Measurements from ENCODE around the gene XIAP.
"Not testable (repeated sequence)": the region's sequence is repeated elsewhere in the genome, so short reads cannot be mapped to it uniquely, and the experiment has no call there.

XIAP gene

GRCh38 chrX:123923211-123923610 is 63.4 kb downstream of the XIAP start:
- no peak overlapping the region for H3K4me2 ChIP-seq (ENCODE audit: low read length)
- H3K27ac ChIP-seq (ENCODE audit: low read depth, low read length): no peak overlapping the region
- no peaks in the 10 kb centered on the region for H3K4me1 ChIP-seq (ENCODE audit: control insufficient read depth in 1 of 2, insufficient read depth in 2 of 2, low read length in 2 of 2)
- no CpG with 5 or more reads among the region's 2 CpGs for WGBS (ENCODE audit: extremely low coverage, insufficient coverage, insufficient read length)
- no peaks in the 10 kb centered on the region for H3K79me1 ChIP-seq (ENCODE audit: low read length)
- no peak overlapping the region for H3K23ac ChIP-seq (ENCODE audit: low read length)
- no peak overlapping the region for H4K91ac ChIP-seq (ENCODE audit: low read depth, low read length)
- no peak overlapping the region for H3K9ac ChIP-seq (ENCODE audit: low read length)
- no peak for DNase-seq
- no peak overlapping the region for H2BK12ac ChIP-seq (ENCODE audit: low read length)
- H3K9me3 ChIP-seq (ENCODE audit: insufficient read depth, low read depth, low read length): no peaks in the 10 kb centered on the region
- H2BK5ac ChIP-seq (ENCODE audit: low read depth, low read length, poor library complexity): no peak overlapping the region
- H3K4me3 ChIP-seq (ENCODE audit: low read depth, low read length): no peak overlapping the region
- no peak overlapping the region for H3K14ac ChIP-seq (ENCODE audit: low read length)
- H4K8ac ChIP-seq (ENCODE audit: low read depth, low read length): no peak overlapping the region
- no peak overlapping the region for H2BK120ac ChIP-seq (ENCODE audit: insufficient read depth, low read length, poor library complexity)
- H3K4ac ChIP-seq (ENCODE audit: low read depth, low read length): no peak overlapping the region
- H3K18ac ChIP-seq (ENCODE audit: low read length): no peak overlapping the region
- no peaks in the 10 kb centered on the region for H3K79me2 ChIP-seq (ENCODE audit: control insufficient read depth, insufficient read depth, low read length, poor library complexity)
- H4K12ac ChIP-seq (ENCODE audit: low read depth, low read length): no peak overlapping the region
- H3K36me3 ChIP-seq (ENCODE audit: control insufficient read depth in 1 of 2, insufficient read depth in 2 of 2, low read length in 2 of 2): no peaks in the 10 kb centered on the region
- H2AK5ac ChIP-seq (ENCODE audit: low read length): no peak overlapping the region
- no peaks in the 10 kb centered on the region for H3K27me3 ChIP-seq (ENCODE audit: insufficient read depth, low read length)
- H2AFZ ChIP-seq (ENCODE audit: insufficient read depth, low read length, poor library complexity): no peak overlapping the region

GRCh38 chrX:123924186-123924585 is 64.3 kb downstream of the XIAP start:
- H3K79me2 ChIP-seq (ENCODE audit: control insufficient read depth, insufficient read depth, low read length, poor library complexity): no peaks in the 10 kb centered on the region
- no peak overlapping the region for H3K4ac ChIP-seq (ENCODE audit: low read depth, low read length)
- no peak overlapping the region for H3K18ac ChIP-seq (ENCODE audit: low read length)
- H2BK12ac ChIP-seq (ENCODE audit: low read length): no peak overlapping the region
- H3K4me1 ChIP-seq (ENCODE audit: control insufficient read depth in 1 of 2, insufficient read depth in 2 of 2, low read length in 2 of 2): no peaks in the 10 kb centered on the region
- no peaks in the 10 kb centered on the region for H3K9me3 ChIP-seq (ENCODE audit: insufficient read depth, low read depth, low read length)
- H4K91ac ChIP-seq (ENCODE audit: low read depth, low read length): no peak overlapping the region
- H3K27ac ChIP-seq (ENCODE audit: low read depth, low read length): no peak overlapping the region
- no peak overlapping the region for H2BK5ac ChIP-seq (ENCODE audit: low read depth, low read length, poor library complexity)
- DNase-seq: peak in 1 of 2 donors; percentile 39
- WGBS (ENCODE audit: extremely low coverage, insufficient coverage, insufficient read length): no CpG with 5 or more reads among the region's 1 CpG
- H4K8ac ChIP-seq (ENCODE audit: low read depth, low read length): no peak overlapping the region
- H3K9ac ChIP-seq (ENCODE audit: low read length): no peak overlapping the region
- H3K23ac ChIP-seq (ENCODE audit: low read length): no peak overlapping the region
- no peaks in the 10 kb centered on the region for H3K79me1 ChIP-seq (ENCODE audit: low read length)
- H2AFZ ChIP-seq (ENCODE audit: insufficient read depth, low read length, poor library complexity): no peak overlapping the region
- no peak overlapping the region for H3K4me2 ChIP-seq (ENCODE audit: low read length)
- no peak overlapping the region for H2BK120ac ChIP-seq (ENCODE audit: insufficient read depth, low read length, poor library complexity)
- no peak overlapping the region for H2AK5ac ChIP-seq (ENCODE audit: low read length)
- no peaks in the 10 kb centered on the region for H3K36me3 ChIP-seq (ENCODE audit: control insufficient read depth in 1 of 2, insufficient read depth in 2 of 2, low read length in 2 of 2)
- H3K14ac ChIP-seq (ENCODE audit: low read length): no peak overlapping the region
- H3K27me3 ChIP-seq (ENCODE audit: insufficient read depth, low read length): no peaks in the 10 kb centered on the region
- H3K4me3 ChIP-seq (ENCODE audit: low read depth, low read length): no peak overlapping the region
- no peak overlapping the region for H4K12ac ChIP-seq (ENCODE audit: low read depth, low read length)

- no peaks in the 10 kb centered on the region for H3K9me3 ChIP-seq (ENCODE audit: insufficient read depth, low read depth, low read length)
- no peak for DNase-seq
- H2BK120ac ChIP-seq (ENCODE audit: insufficient read depth, low read length, poor library complexity): no peak overlapping the region
- WGBS (ENCODE audit: extremely low coverage, insufficient coverage, insufficient read length): no CpG with 5 or more reads among the region's 2 CpGs
- H2AFZ ChIP-seq (ENCODE audit: insufficient read depth, low read length, poor library complexity): no peak overlapping the region
- no peaks in the 10 kb centered on the region for H3K79me1 ChIP-seq (ENCODE audit: low read length)
- no peak overlapping the region for H4K91ac ChIP-seq (ENCODE audit: low read depth, low read length)
- no peak overlapping the region for H3K27ac ChIP-seq (ENCODE audit: low read depth, low read length)
- no peaks in the 10 kb centered on the region for H3K27me3 ChIP-seq (ENCODE audit: insufficient read depth, low read length)
- no peak overlapping the region for H2BK12ac ChIP-seq (ENCODE audit: low read length)
- no peaks in the 10 kb centered on the region for H3K4me1 ChIP-seq (ENCODE audit: control insufficient read depth in 1 of 2, insufficient read depth in 2 of 2, low read length in 2 of 2)
- no peak overlapping the region for H3K4ac ChIP-seq (ENCODE audit: low read depth, low read length)
- H2BK5ac ChIP-seq (ENCODE audit: low read depth, low read length, poor library complexity): no peak overlapping the region
- H3K36me3 ChIP-seq (ENCODE audit: control insufficient read depth in 1 of 2, insufficient read depth in 2 of 2, low read length in 2 of 2): no peaks in the 10 kb centered on the region
- no peak overlapping the region for H2AK5ac ChIP-seq (ENCODE audit: low read length)
- no peak overlapping the region for H3K14ac ChIP-seq (ENCODE audit: low read length)
- H3K79me2 ChIP-seq (ENCODE audit: control insufficient read depth, insufficient read depth, low read length, poor library complexity): no peaks in the 10 kb centered on the region
- no peak overlapping the region for H3K23ac ChIP-seq (ENCODE audit: low read length)
- no peak overlapping the region for H4K8ac ChIP-seq (ENCODE audit: low read depth, low read length)
- no peak overlapping the region for H3K18ac ChIP-seq (ENCODE audit: low read length)
- H4K12ac ChIP-seq (ENCODE audit: low read depth, low read length): no peak overlapping the region
- H3K9ac ChIP-seq (ENCODE audit: low read length): no peak overlapping the region
- H3K4me3 ChIP-seq (ENCODE audit: low read depth, low read length): no peak overlapping the region
- H3K4me2 ChIP-seq (ENCODE audit: low read length): no peak overlapping the region
These were observed 68.0 kb downstream of the XIAP start for GRCh38 chrX:123927845-123928244.

- not testable (repeated sequence) for H2AK5ac ChIP-seq (ENCODE audit: low read length); H3K14ac ChIP-seq (ENCODE audit: low read length)
- no CpG with 5 or more reads among the region's 2 CpGs for WGBS (ENCODE audit: extremely low coverage, insufficient coverage, insufficient read length)
These were observed 72.2 kb downstream of the XIAP start for GRCh38 chrX:123932055-123932454.

More at GRCh38 chrX:123932055-123932454, 72.2 kb downstream of the XIAP start:
- not testable (repeated sequence) for H2BK120ac ChIP-seq (ENCODE audit: insufficient read depth, low read length, poor library complexity); H3K4me3 ChIP-seq (ENCODE audit: low read depth, low read length); H3K79me1 ChIP-seq (ENCODE audit: low read length); H3K4me2 ChIP-seq (ENCODE audit: low read length); H3K36me3 ChIP-seq (ENCODE audit: control insufficient read depth in 1 of 2, insufficient read depth in 2 of 2, low read length in 2 of 2); H3K4me1 ChIP-seq (ENCODE audit: control insufficient read depth in 1 of 2, insufficient read depth in 2 of 2, low read length in 2 of 2); H3K27ac ChIP-seq (ENCODE audit: low read depth, low read length); H3K9me3 ChIP-seq (ENCODE audit: insufficient read depth, low read depth, low read length); H2BK12ac ChIP-seq (ENCODE audit: low read length); H4K12ac ChIP-seq (ENCODE audit: low read depth, low read length); H2BK5ac ChIP-seq (ENCODE audit: low read depth, low read length, poor library complexity); H4K91ac ChIP-seq (ENCODE audit: low read depth, low read length); H3K18ac ChIP-seq (ENCODE audit: low read length); H3K27me3 ChIP-seq (ENCODE audit: insufficient read depth, low read length); H3K4ac ChIP-seq (ENCODE audit: low read depth, low read length); H3K79me2 ChIP-seq (ENCODE audit: control insufficient read depth, insufficient read depth, low read length, poor library complexity); H3K23ac ChIP-seq (ENCODE audit: low read length); H4K8ac ChIP-seq (ENCODE audit: low read depth, low read length); DNase-seq; H2AFZ ChIP-seq (ENCODE audit: insufficient read depth, low read length, poor library complexity); H3K9ac ChIP-seq (ENCODE audit: low read length)
